ENCODE data around the gene CEMIP2.

Gene CEMIP2

DNA sequence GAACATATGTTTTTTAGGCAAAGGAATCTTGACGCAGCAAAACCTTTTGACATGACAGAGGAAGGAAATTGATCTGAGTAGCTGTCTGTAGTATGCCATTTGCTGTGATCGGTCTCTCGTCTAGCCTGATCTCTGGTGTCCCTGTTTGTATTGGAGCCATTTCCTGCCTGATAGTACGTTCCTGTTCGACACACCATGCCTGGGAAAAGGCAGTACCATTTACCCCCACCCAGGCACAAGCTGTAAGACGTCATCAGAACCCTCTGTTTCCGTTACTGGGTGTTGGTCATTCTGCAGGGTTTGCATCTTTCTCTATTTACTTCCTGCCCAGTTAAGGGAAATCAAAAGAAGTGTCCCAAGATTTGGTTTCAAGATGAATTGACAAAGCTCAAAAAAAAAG lies 129.7 kb downstream of the CEMIP2 start:
- no peak for DNase-seq (ENCODE audit: low read depth)

DNA sequence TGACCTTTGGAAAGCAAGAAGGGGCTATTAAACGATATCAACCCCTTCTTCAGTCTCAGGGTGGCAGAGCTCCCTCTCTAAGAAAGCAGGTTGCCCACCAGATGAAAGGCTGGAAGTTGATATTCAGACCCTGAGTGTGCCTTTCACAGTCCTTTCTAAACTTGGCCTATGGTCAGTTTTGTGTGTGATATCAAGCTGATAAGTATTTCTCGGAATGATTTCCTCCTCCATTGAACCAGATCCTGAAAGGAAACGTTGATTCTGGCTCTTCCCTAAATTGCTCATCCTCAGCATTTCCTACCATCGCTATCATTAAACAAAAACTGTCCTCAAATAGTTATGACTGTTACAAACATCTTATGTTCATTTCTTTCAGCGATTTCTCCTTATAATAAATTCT lies 130.4 kb downstream of the CEMIP2 start:
- no peak for DNase-seq (ENCODE audit: low read depth)

DNA sequence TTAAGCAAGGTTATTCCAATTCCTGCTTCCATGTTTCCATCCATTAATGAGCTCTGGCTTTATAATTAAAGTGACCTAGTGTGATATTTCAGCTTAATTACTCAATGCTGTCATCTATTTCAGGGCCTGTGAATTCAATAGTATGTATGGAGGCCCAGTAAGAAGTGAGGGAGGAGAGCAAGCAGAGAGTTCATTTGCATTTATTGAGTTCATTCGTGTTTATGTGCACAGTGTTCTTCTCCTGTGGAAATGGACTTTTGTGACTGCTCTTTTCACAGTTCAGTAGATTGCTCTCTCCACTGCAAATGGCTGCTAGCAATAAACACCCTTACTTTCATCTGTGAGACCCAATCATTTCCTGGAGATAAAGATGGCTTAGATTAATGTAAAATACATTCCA lies 130.9 kb downstream of the CEMIP2 start:
- no peak for DNase-seq (ENCODE audit: low read depth)

DNA sequence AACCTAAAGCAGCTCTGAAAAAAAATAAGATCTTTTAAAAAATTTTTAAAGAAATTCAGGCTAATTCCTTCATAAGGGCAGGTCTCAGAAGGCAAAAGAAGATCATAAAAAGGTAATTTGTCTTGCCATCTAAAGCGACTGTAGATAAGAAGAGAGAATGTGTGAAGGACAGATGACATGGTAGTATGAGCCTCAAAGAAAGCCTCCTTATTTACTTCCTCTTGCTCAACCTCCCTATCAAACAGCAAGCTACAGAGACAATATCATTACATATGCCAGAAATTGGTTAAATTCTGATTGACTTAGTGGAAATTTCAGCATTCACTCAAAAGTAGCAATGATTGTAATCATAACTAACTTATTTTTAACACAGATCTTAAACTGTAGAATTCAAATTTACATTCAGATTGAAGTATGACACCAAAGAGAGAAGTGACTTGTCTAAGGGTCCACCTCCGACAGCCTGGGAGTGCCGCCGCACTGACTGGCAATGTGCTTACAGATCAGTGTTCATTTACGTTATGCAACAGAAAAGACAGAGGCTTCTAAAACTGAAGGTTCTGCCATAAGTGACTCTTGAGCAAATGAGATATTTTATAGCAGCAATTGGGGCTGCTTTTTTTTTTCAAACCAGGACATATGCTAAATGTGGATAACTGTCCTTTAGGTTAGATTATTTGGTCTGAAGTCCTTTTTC lies 132.0 kb downstream of the CEMIP2 start:
- no peak for DNase-seq (ENCODE audit: low read depth)

DNA sequence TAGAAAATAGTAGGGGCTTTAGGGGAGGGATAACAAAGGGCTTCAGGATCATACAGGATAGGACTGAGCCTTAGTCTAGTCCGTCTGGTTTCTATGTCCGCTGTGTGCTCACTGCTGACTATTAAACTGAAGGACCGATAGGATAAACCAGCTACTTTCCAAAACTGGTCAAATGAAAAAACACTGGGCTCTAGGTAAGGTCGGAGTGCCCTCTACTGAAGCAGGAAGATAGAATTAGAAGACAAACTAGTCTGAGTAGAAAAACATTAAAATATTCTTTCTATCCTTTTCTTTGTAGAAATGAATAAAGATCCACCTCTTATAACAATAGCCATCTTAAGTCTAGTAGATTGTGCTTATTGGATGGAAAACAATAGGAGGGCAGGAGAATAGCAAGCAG lies 133.6 kb downstream of the CEMIP2 start:
- no peak for DNase-seq (ENCODE audit: low read depth)

All from ELR (cell line).